ENCODE measurements around the gene GET3.
A peak's percentile ranks its signal among the peaks of the same experiment; 100 is the strongest.

The GET3 gene

GRCh38 chr19:12754465-12755196 is 17.3 kb downstream of the GET3 start:
- DNase-seq = no peak

- no peak for DNase-seq
Observed at GRCh38 chr19:12756150-12756883, 19.0 kb downstream of the GET3 start.

DNA sequence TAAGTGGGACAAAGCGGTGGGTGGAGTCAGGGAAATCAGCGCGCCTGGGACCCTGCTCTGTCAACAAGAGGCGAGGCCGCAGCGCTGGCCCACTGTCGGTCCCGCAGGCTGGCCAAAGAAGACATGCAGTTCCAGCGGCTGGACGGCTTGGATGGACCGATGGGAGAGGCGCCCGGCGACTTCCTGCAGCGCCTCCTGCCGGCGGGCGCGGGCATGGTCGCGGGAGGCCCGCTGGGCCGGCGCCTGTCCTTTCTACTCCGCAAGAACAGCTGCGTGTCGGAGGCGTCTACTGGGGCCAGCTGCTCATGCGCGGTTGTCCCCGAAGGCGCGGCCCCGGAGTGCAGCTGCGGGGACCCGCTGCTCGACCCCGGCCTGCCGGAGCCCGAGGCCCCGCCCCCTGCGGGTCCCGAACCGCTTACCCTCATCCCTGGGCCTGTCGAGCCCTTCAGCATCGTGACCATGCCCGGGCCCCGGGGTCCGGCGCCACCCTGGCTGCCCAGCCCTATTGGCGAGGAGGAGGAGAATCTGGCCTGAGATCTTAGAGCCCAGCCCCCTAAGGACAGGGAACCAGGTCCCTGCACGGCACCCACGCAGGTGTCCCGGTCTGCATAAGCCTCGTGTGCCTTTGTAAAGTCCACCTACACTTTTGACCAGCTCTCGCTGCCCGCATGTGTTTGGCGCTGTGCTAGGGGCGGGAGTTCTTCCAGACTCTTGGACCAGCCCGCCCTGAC is 20.4 kb downstream of the GET3 start:
- DNase-seq = peak; percentile 44

GRCh38 chr19:12759686-12760085 is 22.4 kb downstream of the GET3 start:
- DNase-seq = no peak

- DNase-seq = no peak
Observed at GRCh38 chr19:12763100-12763499, 25.8 kb downstream of the GET3 start.

- DNase-seq = no peak
Observed at GRCh38 chr19:12764698-12765097, 27.4 kb downstream of the GET3 start.

GRCh38 chr19:12766051-12766521 is 28.8 kb downstream of the GET3 start:
- peak; percentile 32 for DNase-seq

DNA sequence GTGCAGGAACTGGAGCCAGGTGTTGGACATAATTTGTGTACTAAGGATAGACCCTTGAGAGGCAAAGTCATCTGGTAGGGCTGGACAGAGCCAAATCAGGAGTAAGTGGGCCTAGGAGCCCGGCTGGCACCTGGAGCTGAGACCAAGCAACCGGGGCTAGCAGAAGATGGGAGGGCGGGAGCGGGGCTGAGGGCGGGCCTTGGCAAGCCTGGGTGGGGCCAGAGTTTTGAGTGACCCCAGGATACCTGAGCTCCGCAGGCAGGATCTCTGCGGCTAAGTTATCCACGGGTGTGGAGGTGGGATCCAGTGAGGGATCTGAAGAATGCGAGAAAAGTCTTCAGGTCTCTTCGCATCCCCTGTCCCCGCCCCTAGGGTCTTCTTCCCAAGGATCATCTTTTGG is 29.9 kb downstream of the GET3 start:
- DNase-seq = no peak

DNA sequence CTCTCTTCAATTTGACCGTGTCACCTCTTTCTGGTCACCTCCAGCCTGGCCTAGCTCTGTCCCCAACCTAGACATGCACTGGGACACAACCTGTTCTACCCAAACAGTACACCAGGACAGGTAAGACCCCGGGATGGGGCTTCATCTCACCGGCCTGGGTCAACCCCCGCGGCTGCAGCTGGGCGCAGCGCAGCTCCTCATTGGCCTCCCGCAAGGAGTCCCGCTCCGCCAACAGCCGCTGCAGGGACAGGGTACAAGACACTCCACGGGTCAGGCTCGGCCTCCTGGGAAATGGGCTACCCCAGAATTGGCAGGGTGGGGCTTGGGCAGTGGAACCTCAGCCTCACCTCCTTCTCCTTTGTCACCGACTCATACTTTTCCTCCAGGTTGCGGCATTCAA is 30.4 kb downstream of the GET3 start:
- DNase-seq = no peak

GRCh38 chr19:12769689-12770088 is 32.4 kb downstream of the GET3 start:
- DNase-seq = peak; percentile 78

DNA sequence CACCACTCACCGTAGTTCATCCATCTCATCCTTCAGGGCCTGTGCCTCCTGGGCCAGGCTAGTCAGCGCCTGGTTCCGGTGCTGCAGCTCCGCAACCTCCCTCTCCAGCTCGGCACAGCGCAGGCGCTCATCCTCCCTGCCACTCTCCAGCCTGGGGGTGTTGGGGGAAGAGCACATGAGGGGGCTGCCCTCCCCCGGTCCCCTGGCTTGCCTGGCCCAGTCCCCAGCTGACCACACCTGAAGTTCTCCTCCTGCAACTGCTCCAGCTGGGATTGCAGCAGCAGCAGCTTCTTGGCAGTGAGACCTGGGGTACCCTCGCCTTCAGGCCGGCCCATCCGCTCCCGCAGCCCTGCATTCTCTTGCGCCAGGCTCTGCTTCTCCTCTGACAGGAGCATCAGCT is 33.6 kb downstream of the GET3 start:
- DNase-seq = no peak

DNA sequence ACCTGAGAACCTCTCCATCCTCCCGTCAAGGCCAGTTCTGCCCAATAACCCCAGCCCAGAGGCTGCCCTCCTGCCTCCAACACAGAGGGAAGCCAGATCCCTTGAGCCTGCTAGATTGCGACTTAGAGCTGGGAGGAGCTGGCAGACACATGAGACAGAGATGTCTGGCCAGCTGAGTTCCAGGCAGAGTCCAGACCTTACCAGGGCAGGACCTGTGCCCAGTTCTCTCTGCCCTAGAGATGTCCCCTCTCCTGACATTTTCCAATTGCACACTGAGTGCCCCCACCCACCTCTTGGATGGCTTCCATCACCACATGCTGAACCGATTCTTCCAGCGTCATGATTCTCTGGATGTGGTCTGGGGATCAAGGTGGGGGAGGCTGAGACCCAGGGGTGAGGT is 35.0 kb downstream of the GET3 start:
- no peak for DNase-seq

DNA sequence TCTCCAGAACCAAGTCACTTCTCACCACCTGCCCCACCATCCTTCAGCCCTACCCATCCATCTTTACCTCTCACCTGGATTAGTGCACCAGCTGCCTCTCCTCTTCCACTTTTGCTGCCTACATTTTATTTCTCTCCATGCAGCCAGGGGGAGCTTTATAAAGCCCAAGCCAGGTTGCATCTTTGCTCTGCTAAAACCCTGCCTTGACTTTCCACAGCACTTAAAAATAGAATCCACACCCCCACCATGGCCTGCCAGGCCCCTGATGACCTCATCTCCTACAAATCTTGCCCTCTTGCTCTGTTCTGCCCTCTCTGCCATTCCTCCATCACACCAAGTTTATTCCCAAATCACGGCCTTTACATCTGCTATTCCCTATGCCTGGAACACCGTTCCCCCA is 36.3 kb downstream of the GET3 start:
- no peak for DNase-seq

- DNase-seq = peak; percentile 32
Observed at GRCh38 chr19:12774588-12775555, 37.6 kb downstream of the GET3 start, which contains the start of gene HOOK2. HOOK2 (minus strand) TSS chr19:12775552; CDS start chr19:12775449, 103 bp downstream.

DNA sequence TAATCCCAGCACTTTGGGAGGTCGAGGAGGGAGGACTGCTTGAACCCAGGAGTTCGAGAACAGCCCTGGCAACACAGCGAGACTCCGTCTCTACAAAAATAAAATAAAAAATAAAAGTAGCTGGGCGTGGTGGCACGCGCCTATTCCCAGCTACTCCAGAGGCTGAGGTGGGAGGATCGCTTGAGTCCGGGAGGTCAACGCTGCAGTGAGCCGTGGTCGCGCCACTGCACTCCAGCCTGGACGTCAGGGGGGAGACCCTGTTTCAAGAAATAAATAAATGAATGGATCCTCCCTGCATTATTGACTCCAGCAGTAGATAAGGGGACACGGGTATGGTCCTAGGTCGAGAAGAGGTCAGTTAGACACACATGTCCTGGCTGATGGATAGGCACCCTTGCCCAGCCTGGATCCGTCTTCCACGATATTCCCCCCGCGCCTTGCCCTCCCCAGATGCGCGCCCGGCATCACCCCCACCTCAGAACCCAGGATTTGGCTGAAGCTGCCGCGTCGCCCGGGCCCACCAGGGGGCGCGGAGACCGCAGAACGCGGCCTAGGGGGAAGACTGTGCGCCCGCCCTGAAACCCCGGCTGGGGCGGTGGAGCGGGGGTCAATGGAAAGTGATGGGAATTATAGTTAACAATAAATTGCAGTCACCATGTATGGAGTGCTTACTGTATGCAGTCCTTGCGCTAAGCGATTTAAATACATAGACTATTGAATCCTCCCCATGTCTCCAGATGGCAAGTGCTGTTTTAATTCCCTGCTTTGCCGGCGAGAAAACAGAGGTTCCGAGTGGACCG is 40.1 kb downstream of the GET3 start:
- peak; percentile 34 for DNase-seq

DNA sequence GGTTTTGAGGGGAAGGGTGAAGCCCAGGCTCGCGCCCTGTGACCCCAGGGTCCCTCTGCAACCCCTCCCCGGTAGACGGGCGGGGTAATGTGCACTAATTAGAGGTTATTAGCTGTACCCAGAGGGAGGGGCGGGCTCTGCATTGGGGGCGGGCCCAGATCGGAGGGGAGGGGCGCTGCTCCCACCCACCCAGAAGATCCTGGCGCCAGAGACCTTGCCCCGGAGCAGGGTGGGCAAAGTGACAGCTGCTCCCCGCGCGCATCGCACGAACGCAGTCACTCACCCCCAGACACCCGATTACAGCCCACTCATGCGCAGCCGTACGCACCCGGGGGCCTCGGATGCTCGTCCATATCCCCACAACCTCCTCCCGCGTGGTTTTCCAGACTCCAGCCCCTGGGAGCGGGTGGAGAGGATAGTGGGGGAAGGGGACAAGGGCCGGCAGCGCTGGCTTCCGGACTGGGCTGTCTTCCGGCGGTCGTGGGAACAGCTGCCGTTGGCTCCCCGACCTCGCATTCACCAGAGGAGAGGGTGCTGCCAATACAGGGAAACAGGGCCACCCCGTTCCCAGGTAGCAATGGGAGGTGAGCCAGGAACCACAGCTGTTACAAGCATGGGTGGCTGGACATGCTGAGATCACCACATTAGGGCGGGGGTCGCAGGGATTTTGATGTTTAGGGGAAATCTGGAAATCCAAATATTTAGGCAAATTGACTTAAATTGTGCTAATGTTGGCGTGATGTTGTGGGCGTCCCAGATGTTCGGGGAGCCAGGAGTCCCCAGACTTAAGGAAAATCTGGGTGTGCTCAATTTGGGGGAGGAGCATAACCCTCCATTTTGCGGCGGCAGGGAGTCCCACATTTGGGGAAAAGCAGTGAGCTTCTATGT is 41.0 kb downstream of the GET3 start:
- no peak for DNase-seq

DNA sequence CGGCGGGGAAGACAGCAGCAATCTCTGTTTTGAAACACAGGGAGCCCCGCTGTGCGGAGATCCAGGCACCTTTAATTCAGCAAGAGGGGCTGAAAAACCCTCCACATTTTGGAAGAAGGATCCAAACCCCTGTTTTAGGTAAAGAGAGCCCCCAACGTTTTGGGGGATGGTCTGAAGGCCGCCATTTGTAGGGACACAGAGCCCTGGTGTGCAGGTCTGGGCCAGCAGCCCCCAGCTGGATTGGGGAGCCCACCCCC is 41.5 kb downstream of the GET3 start:
- DNase-seq = no peak

GRCh38 chr19:12779162-12779993 is 42.1 kb downstream of the GET3 start:
- no peak for DNase-seq

- no peak for DNase-seq
Observed at GRCh38 chr19:12782174-12782423, 44.8 kb downstream of the GET3 start.

Measured in NCI-H748 treated with DMSO at 0.1 percent for 48 hours (cell line).